ENCODE data around the gene SPDYE4.

SPDYE4 gene

DNA sequence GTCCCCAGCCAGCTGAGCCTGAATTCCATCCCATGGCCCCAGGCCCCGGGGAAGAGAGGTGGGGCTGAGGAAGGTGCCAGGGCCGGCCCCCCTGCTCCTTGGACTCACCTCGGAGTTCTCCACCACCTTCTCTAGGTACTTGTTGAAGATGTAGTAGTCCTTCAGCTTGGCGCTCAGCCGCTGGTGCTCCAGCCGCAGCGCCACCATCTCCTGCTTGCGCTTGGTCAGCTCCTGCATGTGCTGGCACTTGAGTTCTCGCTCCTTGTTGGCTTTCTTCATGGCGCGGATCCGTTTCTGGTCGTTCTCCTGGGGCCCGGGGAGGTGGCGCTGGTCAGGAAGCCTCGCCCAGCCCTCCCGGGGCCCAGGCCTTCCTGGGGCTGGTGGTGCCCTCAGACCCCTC, 17.0 kb downstream of the SPDYE4 start:
- DNase-seq (ENCODE audit: low spot score): no peak

- no peak for DNase-seq (ENCODE audit: low spot score)
These were observed 17.9 kb downstream of the SPDYE4 start for GRCh38 chr17:8740486-8740885.

DNA sequence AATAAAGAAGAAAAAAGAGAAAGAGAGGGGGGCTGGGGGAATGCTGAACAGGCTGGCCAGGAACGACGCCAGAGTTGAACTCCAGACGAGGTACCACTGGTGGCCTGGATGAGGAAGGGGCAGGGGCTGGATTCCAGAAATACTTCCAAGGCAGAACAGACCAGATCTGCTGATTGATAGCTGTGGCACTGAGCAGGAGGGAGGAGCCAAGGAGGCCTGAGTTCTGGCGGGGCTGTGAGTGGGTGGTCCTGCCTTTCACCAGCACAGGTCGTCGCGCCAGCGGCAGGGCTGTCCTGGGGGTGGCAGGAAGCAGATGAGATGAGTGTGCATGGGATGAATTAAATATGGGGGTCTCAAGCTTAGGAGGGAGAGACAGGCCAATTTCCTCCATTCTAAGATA, 19.2 kb downstream of the SPDYE4 start:
- no peak for DNase-seq (ENCODE audit: low spot score)

GRCh38 chr17:8736796-8737195, 21.6 kb downstream of the SPDYE4 start:
- DNase-seq (ENCODE audit: low spot score): no peak

DNA sequence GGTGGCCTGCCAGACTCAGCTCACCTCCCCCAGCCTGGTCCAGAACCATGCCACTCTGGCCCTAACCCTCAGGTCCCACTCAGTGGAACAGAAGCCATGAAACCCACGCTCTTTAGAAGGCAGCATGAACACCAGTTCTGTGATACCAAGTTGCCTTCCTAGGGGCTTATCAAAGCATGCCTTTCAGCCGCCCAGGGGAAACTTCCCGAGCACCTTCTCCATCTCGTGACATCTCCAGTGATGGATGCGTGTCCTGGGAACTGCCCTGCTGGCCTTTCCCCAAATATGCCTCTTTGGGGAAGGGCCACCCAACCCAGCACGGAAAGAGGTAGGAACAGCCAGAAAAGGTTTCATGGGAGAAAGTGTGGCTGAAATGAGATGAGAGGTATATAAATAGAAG, 22.0 kb downstream of the SPDYE4 start:
- no peak for DNase-seq (ENCODE audit: low spot score)

DNA sequence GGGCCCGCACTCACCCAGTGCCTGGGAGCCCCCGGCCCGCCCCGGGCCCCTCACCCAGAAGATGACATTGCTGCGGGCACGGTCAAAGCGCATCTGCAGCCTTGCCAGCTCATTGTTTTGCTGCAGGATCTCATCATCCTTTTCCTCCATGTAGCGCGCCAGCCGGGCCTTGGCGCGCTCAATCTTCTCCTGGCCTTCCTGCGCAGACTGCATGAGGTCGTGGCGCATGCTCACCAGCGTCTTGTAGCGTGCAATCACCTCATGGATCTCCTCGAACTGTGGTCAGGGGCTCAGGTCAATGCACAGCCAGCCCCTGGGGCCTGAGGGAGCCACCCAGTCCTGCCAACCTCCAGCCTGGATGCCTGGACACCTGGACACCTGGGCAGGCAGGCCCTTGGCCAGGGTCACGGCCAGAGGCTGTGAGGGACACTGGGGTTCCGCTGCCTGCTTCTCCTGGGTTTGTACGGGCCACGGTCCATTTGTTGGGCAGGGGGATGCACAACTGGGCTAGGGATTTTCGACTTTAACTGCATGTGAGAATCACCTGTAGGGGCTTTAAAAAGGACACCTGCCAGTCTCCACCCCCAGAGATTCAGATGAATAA, 22.9 kb downstream of the SPDYE4 start:
- no peak for DNase-seq (ENCODE audit: low spot score)

- DNase-seq (ENCODE audit: low spot score): no peak
These were observed 23.5 kb downstream of the SPDYE4 start for GRCh38 chr17:8734876-8735275.

DNA sequence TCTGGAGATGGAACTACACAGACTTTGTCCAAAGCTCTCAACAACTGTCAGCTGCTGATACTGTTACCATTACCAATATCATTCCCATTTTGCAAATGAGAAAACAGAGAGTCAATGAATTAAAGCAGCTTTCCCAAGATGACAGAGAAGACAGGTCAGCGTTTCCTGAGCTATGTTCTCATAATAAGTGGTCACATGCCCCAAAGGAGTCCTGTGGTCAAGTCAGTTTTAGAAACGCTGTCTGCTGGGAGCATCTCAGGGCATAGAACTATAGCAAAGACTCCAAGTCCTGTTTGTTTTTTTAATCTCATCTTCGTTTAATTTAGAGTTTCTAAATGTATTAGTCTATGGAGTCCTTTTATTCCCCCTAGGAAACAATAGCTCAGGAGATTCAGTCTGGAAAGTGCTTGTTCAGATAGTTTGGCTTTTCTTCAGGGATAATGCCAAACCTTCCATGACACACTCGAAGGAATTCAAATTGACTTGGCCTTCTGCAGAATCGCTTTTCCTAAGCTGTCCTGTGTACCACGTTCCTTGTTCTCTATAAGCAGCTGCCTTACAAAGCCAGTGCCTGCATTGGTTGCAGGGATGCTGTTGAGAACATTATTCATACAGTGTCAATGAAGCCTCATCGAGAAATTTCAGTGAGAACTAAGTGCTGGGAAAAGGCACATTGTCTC, 25.8 kb downstream of the SPDYE4 start:
- no peak for DNase-seq (ENCODE audit: low spot score)

- DNase-seq (ENCODE audit: low spot score): no peak
These were observed 28.5 kb downstream of the SPDYE4 start for GRCh38 chr17:8729860-8730259.

GRCh38 chr17:8729421-8729820, 28.9 kb downstream of the SPDYE4 start:
- DNase-seq (ENCODE audit: low spot score): no peak

DNA sequence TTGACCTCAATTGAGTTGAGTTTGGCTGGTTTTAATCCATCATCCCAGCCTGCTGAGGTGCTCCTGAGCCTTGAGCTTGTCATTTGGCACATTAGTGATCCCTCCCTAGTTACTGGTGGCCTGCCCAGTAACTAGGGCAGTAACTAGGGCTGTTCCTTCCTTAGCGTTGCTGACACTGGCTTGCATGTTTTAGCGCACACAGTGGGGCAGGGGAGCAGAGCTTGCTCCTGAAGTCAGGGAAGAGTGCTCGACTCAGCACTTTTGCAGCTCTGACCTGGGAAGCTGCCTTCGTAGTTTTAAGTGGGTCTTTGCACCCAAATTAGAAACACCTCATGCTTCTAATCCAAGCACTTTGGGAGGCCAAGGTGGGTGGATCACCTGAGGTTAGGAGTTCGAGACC, 29.4 kb downstream of the SPDYE4 start:
- no peak for DNase-seq (ENCODE audit: low spot score)

DNA sequence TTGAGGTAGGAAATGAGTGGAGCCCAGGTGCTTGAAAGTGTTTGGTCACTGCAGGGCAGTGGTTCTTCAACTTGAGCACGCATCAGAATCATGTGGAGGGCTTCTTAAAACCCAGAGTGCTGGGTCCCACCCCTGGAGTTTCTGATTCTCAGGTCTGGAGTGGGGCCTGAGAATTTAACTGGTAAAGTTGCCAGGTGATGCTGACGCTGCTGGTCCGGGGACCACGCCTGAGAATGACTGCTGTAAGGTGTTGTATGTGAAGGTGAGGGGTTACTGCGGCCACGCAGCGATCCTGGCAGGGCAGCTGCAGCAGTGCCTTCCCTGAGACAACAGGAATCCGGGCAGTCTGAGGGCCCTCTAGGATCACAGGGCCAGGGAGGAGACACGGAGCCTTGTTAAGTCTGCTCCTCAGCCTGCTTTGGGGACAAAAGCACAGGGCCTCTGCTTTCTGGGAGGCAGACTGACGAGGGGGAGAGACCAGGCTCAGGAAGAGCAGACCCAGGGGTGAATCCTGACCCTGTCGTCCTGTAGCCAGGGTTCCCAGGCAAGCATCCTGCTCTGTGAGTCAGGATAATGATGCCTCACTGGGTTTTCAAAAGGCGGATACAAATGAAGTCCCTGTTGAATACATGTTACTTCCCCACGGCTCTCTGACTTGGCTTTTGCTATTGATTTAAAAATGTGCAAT, 30.0 kb downstream of the SPDYE4 start:
- DNase-seq (ENCODE audit: low spot score): no peak

- no peak for DNase-seq (ENCODE audit: low spot score)
These were observed 31.3 kb downstream of the SPDYE4 start for GRCh38 chr17:8726941-8727555.

DNA sequence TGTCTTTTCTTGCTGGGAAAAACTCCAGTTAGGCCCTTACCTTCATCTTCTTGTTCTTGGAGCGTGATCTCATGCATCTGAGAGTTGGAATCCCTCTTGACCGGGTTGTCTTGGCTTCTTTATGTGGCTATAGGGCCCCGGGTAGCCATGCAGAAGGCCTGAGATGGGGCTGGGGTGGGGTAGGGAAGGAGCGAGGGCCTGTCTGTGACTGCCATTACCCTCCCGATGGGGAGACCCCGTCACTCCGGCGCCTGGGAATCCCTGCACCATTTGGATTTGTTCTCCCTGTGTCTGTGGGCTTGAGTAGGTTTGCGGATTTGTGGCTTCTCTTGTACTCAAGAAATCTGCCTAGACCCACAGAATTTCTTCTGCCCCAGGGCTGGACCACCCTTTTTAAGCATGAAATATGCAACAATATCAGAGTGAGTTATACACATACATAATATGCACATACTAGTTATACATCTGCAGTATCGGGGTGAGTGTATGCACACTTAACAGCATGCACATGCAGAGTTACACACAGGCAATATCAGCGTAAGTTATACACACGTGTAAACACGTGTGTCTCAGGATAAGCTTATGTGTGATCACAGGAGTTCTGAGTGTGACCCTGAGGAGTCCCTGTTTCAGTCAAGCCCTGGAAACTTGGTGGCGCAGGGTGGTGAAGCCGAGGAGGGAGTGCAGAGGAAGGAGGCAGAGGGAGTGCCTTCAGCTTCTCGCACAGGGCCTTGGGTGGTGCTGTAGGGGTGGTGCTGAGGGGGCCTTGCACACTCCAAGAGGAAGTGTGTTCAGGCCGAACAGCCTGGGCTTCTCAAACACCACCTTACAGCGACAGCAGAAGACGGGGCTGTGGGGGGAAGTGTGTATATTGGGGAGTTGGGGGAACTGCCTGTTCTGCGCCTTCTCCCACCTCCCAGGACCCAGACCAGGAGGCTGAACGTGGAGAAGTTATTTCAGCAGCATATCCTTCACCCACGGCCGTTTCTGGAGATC, 32.2 kb downstream of the SPDYE4 start:
- DNase-seq (ENCODE audit: low spot score): no peak

GRCh38 chr17:8724451-8724850, 33.9 kb downstream of the SPDYE4 start:
- no peak for DNase-seq (ENCODE audit: low spot score)

DNA sequence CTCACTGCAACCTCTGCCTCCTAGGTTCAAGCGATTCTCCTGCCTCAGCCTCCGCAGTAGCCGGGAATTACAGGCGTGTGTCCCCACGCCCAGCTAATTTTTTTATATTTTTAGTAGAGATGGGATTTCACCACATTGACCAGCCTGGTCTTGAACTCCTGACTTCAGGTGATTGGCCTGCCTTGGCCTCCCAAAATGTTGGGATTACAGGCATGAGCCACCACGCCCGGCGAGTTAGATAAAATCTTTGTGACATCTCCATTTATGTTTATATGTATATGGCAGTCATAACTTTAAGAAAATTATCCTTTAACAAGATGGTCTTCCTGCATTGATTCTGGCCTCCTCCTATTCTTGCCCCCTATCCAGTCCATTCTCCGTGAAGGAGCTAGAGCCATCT, 37.8 kb downstream of the SPDYE4 start:
- DNase-seq (ENCODE audit: low spot score): no peak

- DNase-seq (ENCODE audit: low spot score): no peak
These were observed 38.8 kb downstream of the SPDYE4 start for GRCh38 chr17:8719291-8720246.

DNA sequence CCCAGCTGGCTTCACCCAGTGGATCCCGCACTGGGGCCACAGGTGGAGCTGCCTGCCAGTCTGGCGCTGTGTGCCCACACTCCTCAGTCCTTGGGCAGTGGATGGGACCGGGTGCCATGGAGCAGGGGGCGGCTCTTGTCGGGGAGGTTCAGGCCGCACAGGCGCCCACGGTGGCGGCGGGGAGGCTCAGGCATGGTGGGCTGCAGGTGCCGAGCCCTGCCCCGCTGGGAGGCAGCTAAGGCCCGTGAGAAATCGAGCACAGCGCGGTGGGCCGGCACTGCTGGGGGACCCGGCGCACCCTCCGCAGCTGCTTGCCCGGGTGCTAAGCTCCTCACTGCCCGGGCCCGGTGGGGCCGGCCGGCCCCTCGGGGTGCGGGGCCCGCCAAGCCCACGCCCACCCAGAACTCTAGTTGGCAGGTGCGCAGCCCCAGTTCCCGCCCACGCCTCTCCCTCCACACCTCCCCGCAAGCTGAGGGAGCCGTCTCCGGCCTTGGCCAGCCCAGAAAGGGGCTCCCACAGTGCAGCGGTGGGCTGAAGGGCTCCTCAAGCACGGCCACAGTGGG, 40.3 kb downstream of the SPDYE4 start:
- no peak for DNase-seq (ENCODE audit: low spot score)

GRCh38 chr17:8713878-8714277, 44.5 kb downstream of the SPDYE4 start:
- no peak for DNase-seq (ENCODE audit: low spot score)

GRCh38 chr17:8713315-8713714, 45.0 kb downstream of the SPDYE4 start:
- no peak for DNase-seq (ENCODE audit: low spot score)
